HCT116 (cell line): ENCODE measurements around the gene STOML2. TPM values are rescaled to one million over a fixed set of nuclear protein-coding genes. Genes with fewer than 3 reads are reported as not detected.

Experiments
- ATAC-seq: fragments of 200-7000 bp; cut with Tn5 transposase; 2 replicates; pipeline ENCODE4 v1.9.1; 2020; ENCODE audit warnings: mild to moderate bottlenecking, moderate library complexity
- BruUV-seq: library from RNA; stranded (reverse); fragments of 400-500 nt; replicated peaks from 2 replicates; lab custom pipeline; 2021; lab: Mats Ljungman, UMichigan
- CTCF ChIA-PET: fragments of 300-600 bp; sonication (Branson Sonifier 250); formaldehyde crosslinking; loops from one replicate; lab custom pipeline; 2021; ENCODE audit warnings: antibody characterized with exemption; lab: Charles Lee
- POLR2A ChIA-PET: fragments of 300-600, 350-600 bp; sonication (Branson Sonifier 250); formaldehyde crosslinking; loops from one replicate; lab custom pipeline; 2021; ENCODE audit warnings: antibody characterized with exemption; lab: Charles Lee
- RAD21 ChIA-PET, 2 experiments: fragments of 300-600 bp; sonication (Branson Sonifier 250); formaldehyde crosslinking; loops; one replicate each; lab custom pipeline; 2023; ENCODE audit warnings: low total read pairs in 2 of 2; ENCODE audit not compliant: uncharacterized antibody in 2 of 2, unreplicated experiment in 2 of 2, low non-redundant PET in 1 of 2; lab: Charles Lee
- DNase-seq: peaks from one replicate; pipeline ENCODE4 v3.0.0-alpha.2; 2010; ENCODE audit warnings: low read depth, low spot score
- H2AFZ ChIP-seq: fragments of 200-600 bp; shearing (Covaris generic), sonication (generic); 2 replicates; pipeline ENCODE4 v1.6.1; 2017; ENCODE audit warnings: low read depth, mixed run types, mixed read lengths, antibody characterized with exemption, low read length; ENCODE audit not compliant: poor library complexity, severe bottlenecking
- H3K27ac ChIP-seq: 2 replicates; pipeline ENCODE4 v1.5.1; 2012; ENCODE audit warnings: low read depth, low read length
- H3K27me3 ChIP-seq: fragments of 200-600 bp; sonication (generic); 2 replicates; pipeline ENCODE4 v1.6.1; 2016; ENCODE audit warnings: mixed run types, low read length, mixed read lengths; ENCODE audit not compliant: insufficient read depth
- H3K36me3 ChIP-seq, 2 experiments: fragments of 200-500 bp in 1 of 2; fragments of 200-600 bp in 1 of 2; sonication (Bioruptor generic) in 1 of 2; sonication (generic) in 1 of 2; 2 replicates each; pipeline versions ENCODE4 v1.5.1 to v1.6.1; 2014 to 2016; ENCODE audit warnings: low read length in 2 of 2, inconsistent platforms in 1 of 2, mixed read lengths in 1 of 2, mixed run types in 1 of 2; ENCODE audit not compliant: insufficient read depth in 2 of 2, control insufficient read depth in 1 of 2
- H3K4me1 ChIP-seq, 2 experiments: fragments of 200-600 bp in 1 of 2; sonication (generic) in 1 of 2; 2 replicates each; pipeline versions ENCODE4 v1.5.1 to v1.6.1; 2012 to 2017; ENCODE audit warnings: low read length in 2 of 2, inconsistent platforms in 1 of 2, mild to moderate bottlenecking in 1 of 2, mixed read lengths in 1 of 2, mixed run types in 1 of 2, moderate library complexity in 1 of 2; ENCODE audit not compliant: insufficient read depth in 2 of 2, control insufficient read depth in 1 of 2
- H3K4me2 ChIP-seq: fragments of 200-600 bp; sonication (generic); 2 replicates; pipeline ENCODE4 v1.6.1; 2017; ENCODE audit warnings: mixed run types, low read length, mixed read lengths
- H3K4me3 ChIP-seq, 2 experiments: fragments of 200-600 bp in 1 of 2; sonication (generic) in 1 of 2; replicated peaks in 1 of 2; 2 replicates each; pipeline ENCODE4 v1.5.1; 2011 to 2016; ENCODE audit warnings: low read length in 2 of 2, control low read depth in 1 of 2, low read depth in 1 of 2, mild to moderate bottlenecking in 1 of 2, mixed read lengths in 1 of 2, mixed run types in 1 of 2
- H3K79me2 ChIP-seq: fragments of 200-600 bp; sonication (generic); 2 replicates; pipeline ENCODE4 v1.6.1; 2017; ENCODE audit warnings: mild to moderate bottlenecking, mixed run types, low read length, moderate library complexity, mixed read lengths; ENCODE audit not compliant: insufficient read depth
- H3K9ac ChIP-seq: fragments of 200-600 bp; sonication (generic); 2 replicates; pipeline ENCODE4 v1.6.1; 2016; ENCODE audit warnings: low read length, mixed read lengths
- H3K9me2 ChIP-seq: fragments of 200-600 bp; sonication (generic), shearing (Covaris generic); 2 replicates; pipeline ENCODE4 v1.6.1; 2017; ENCODE audit warnings: mixed run types, mild to moderate bottlenecking, moderate library complexity; ENCODE audit not compliant: insufficient read depth
- H3K9me3 ChIP-seq, 2 experiments: fragments of 200-500 bp in 1 of 2; fragments of 200-600 bp in 1 of 2; sonication (Bioruptor generic) in 1 of 2; sonication (generic) in 1 of 2; 2 replicates each; pipeline ENCODE4 v1.6.1; 2014 to 2017; ENCODE audit warnings: low read length in 2 of 2, mixed read lengths in 2 of 2, inconsistent platforms in 1 of 2, low read depth in 1 of 2, mild to moderate bottlenecking in 1 of 2, mixed run types in 1 of 2, moderate library complexity in 1 of 2; ENCODE audit not compliant: control insufficient read depth in 1 of 2, insufficient read depth in 1 of 2
- H4K20me1 ChIP-seq: fragments of 200-600 bp; sonication (generic), shearing (Covaris generic); 2 replicates; pipeline ENCODE4 v1.6.1; 2017; ENCODE audit warnings: mixed run types, mild to moderate bottlenecking, moderate library complexity; ENCODE audit not compliant: insufficient read depth
- CBX3 ChIP-seq: IDR thresholded peaks from 2 replicates; pipeline ENCODE4 v1.6.1; 2012; ENCODE audit warnings: low read depth
- CEBPB ChIP-seq: IDR thresholded peaks from 2 replicates; pipeline ENCODE4 v1.6.1; 2012; ENCODE audit warnings: low read depth
- ELF1 ChIP-seq: IDR thresholded peaks from 2 replicates; pipeline ENCODE4 v1.6.1; 2012; ENCODE audit warnings: low read depth, borderline replicate concordance
- FOSL1 ChIP-seq: IDR thresholded peaks from 2 replicates; pipeline ENCODE4 v1.6.1; 2012; ENCODE audit warnings: low read depth
- SP1 ChIP-seq: IDR thresholded peaks from 2 replicates; pipeline ENCODE4 v1.6.1; 2012; ENCODE audit warnings: low read depth
- YY1 ChIP-seq: IDR thresholded peaks from 2 replicates; pipeline ENCODE4 v1.6.1; 2011; ENCODE audit warnings: low read length, low read depth, moderate library complexity, mild to moderate bottlenecking; ENCODE audit not compliant: insufficient replicate concordance; ENCODE audit errors: extremely low read depth
- intact Hi-C: fragments of 100-400 bp; cut with micrococcal nuclease; formaldehyde crosslinking; loops from 2 replicates; pipeline ENCODE4 v1.10.0; 2022
- total RNA-seq: library from RNA; stranded (reverse); gene quantifications from one replicate; pipeline ENCODE4 v1.2.1, GENCODE V29; 2021; ENCODE audit not compliant: unreplicated experiment
- TF ChIP-seq, protein P1 (sequence below), 3 experiments: fragments of 200-600 bp in 1 of 3; sonication (generic) in 1 of 3; IDR thresholded peaks in 2 of 3; conservative IDR thresholded peaks in 1 of 3; 2 replicates each; pipeline ENCODE4 v1.5.1; 2012 to 2017; ENCODE audit warnings: low read depth in 2 of 3, low read length in 2 of 3, antibody characterized with exemption in 1 of 3, borderline replicate concordance in 1 of 3, control low read depth in 1 of 3, mild to moderate bottlenecking in 1 of 3, mixed read lengths in 1 of 3, mixed run types in 1 of 3, moderate library complexity in 1 of 3; ENCODE audit not compliant: insufficient read depth in 1 of 3
- TF ChIP-seq, protein P2 (sequence below): IDR thresholded peaks from 2 replicates; pipeline ENCODE4 v1.6.1; 2012
- TF ChIP-seq, protein P3 (sequence below): IDR thresholded peaks from 2 replicates; pipeline ENCODE4 v1.6.1; 2012

Gene STOML2
- total RNA-seq, 1 experiment from 2014 or later: 245 TPM

DNA sequence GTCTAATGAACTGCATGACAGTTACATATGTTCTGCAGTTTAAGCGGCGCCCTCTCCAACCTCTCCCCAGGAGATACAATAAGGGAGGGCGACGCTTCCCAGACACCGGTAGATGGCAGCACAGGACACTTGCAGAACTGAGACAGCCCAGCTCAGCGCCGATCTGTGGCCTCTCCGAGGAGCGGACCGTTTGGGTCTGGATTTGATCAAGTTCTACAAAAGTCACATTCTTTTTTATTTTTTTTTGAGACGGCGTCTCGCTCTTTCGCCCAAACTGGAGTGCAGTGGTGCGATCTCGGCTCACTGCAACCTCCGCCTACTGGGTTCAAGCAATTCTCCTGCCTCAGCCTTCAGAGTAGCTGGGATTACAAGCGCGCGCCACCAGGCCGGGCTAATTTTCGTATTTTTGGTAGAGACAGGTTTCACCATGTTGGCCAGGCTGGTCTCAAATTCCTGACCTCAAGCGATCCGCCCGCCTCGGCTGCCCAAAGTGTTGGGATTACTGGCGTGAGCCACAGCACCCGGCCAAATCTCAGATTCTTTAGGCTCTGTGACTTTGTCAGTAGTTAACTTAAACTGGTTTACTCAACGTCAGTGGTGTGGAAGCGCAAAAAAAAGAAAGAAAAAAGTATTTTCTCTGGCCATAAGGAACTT lies 14.1 kb upstream of the STOML2 start:
- no TSS peak for BruUV-seq
- H3K27me3 ChIP-seq: no peaks in the 10 kb centered on the region
- H3K27ac ChIP-seq: no peak overlapping the region
- ATAC-seq (peak; percentile 69), DNase-seq (peak; percentile 86)
- ChIA-PET RAD21 (interaction anchor here (1.1 to 1.8 kb wide), 5 partner anchors 142 to 360 kb away, joined by 3 to 7 read pairs (median 4); no protein-coding TSS in a partner anchor), POLR2A (interaction anchor here (1.2 kb wide), 1 partner anchor 142 kb away, joined by 4 read pairs; no protein-coding TSS in a partner anchor), CTCF (interaction anchor here (0.8 to 2.8 kb wide), 17 partner anchors 13 to 437 kb away, joined by 3 to 22 read pairs (median 5); partner anchors contain the start of genes FANCG, STOML2 and UNC13B)
- H3K9me2 ChIP-seq: no peaks in the 10 kb centered on the region
- intact Hi-C loops: loop anchor here (1.0 to 10.0 kb wide), 6 partner anchors 45 to 538 kb away; partner anchors contain the start of genes CCDC107, RMRP, SIT1 and UNC13B
- peak overlapping the region; percentile 58 to 68 for H3K4me3 ChIP-seq
- TF ChIP-seq FOSL1 (no peak), SP1 (no peak), CEBPB (no peak), ELF1 (no peak), CBX3 (no peak), YY1 (peak; percentile 11)
- TF ChIP-seq, protein P1, sequence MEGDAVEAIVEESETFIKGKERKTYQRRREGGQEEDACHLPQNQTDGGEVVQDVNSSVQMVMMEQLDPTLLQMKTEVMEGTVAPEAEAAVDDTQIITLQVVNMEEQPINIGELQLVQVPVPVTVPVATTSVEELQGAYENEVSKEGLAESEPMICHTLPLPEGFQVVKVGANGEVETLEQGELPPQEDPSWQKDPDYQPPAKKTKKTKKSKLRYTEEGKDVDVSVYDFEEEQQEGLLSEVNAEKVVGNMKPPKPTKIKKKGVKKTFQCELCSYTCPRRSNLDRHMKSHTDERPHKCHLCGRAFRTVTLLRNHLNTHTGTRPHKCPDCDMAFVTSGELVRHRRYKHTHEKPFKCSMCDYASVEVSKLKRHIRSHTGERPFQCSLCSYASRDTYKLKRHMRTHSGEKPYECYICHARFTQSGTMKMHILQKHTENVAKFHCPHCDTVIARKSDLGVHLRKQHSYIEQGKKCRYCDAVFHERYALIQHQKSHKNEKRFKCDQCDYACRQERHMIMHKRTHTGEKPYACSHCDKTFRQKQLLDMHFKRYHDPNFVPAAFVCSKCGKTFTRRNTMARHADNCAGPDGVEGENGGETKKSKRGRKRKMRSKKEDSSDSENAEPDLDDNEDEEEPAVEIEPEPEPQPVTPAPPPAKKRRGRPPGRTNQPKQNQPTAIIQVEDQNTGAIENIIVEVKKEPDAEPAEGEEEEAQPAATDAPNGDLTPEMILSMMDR (IDR thresholded peaks at IDR 0.05 in 2 of 3, conservative IDR thresholded peaks at IDR 0.05 in 1 of 3; ENCODE audit: borderline replicate concordance in 1 of 3, insufficient read depth in 1 of 3, low read depth in 2 of 3, low read length in 2 of 3): peak in 2 of 3 experiments; percentile 92 to 95; a peak in 4 of 6 replicates
- TF ChIP-seq, protein P2, sequence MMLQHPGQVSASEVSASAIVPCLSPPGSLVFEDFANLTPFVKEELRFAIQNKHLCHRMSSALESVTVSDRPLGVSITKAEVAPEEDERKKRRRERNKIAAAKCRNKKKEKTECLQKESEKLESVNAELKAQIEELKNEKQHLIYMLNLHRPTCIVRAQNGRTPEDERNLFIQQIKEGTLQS: no peak
- TF ChIP-seq, protein P3, sequence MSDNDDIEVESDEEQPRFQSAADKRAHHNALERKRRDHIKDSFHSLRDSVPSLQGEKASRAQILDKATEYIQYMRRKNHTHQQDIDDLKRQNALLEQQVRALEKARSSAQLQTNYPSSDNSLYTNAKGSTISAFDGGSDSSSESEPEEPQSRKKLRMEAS: no peak
- H3K4me2 ChIP-seq: peak overlapping the region; percentile 98
- peak overlapping the region; percentile 52 for H3K9ac ChIP-seq
- H4K20me1 ChIP-seq: no peaks in the 10 kb centered on the region
- H3K4me1 ChIP-seq: peaks cover 32 to 50% of the 10 kb centered on the region in 2 experiments
- no peaks in the 10 kb centered on the region for H3K9me3 ChIP-seq
- H3K36me3 ChIP-seq: no peaks in the 10 kb centered on the region
- no peaks in the 10 kb centered on the region for H3K79me2 ChIP-seq
- H2AFZ ChIP-seq: peak overlapping the region; percentile 91
